NCI-H187 (cell line): ENCODE data around the gene PTGER3.

ENCODE experiments used
- DNase-seq, 2 experiments: peaks; one replicate each; lab custom pipeline; 2025; lab: John Stamatoyannopoulos, UW

PTGER3 gene

GRCh38 chr1:71047635-71048607 lies at the start of gene PTGER3:
Gene PTGER3, minus strand, starts transcription at chr1:71047816. Its CDS starts 239 bp downstream, at chr1:71047577.
- DNase-seq: peak; percentile 11 to 57

- DNase-seq: no peak
Measured at GRCh38 chr1:71094913-71095312, 47.3 kb upstream of the PTGER3 start.

GRCh38 chr1:71093938-71094337 lies 46.3 kb upstream of the PTGER3 start:
- DNase-seq: no peak

- DNase-seq: no peak
Measured at GRCh38 chr1:71089536-71090270, 42.1 kb upstream of the PTGER3 start.

- no peak for DNase-seq
Measured at GRCh38 chr1:71088645-71089287, 41.1 kb upstream of the PTGER3 start.

GRCh38 chr1:71087713-71088112 lies 40.1 kb upstream of the PTGER3 start:
- no peak for DNase-seq

GRCh38 chr1:71087060-71087459 lies 39.4 kb upstream of the PTGER3 start:
- DNase-seq: no peak

- DNase-seq: no peak
Measured at GRCh38 chr1:71086331-71086730, 38.7 kb upstream of the PTGER3 start.

- no peak for DNase-seq
Measured at GRCh38 chr1:71083271-71083670, 35.7 kb upstream of the PTGER3 start.

- DNase-seq: no peak
Measured at GRCh38 chr1:71081697-71082080, 34.1 kb upstream of the PTGER3 start.

GRCh38 chr1:71080739-71081696 lies 33.4 kb upstream of the PTGER3 start, which contains the start of gene ZRANB2:
Gene ZRANB2, minus strand, starts transcription at chr1:71081035. Its CDS starts 40 bp downstream, at chr1:71080995.
- DNase-seq: peak; percentile 90 to 91

- DNase-seq: no peak
Measured at GRCh38 chr1:71080230-71080738, 32.7 kb upstream of the PTGER3 start.

- no peak for DNase-seq
Measured at GRCh38 chr1:71074681-71075080, 27.1 kb upstream of the PTGER3 start.

- no peak for DNase-seq
Measured at GRCh38 chr1:71072273-71072672, 24.7 kb upstream of the PTGER3 start.

- DNase-seq: no peak
Measured at GRCh38 chr1:71071720-71072119, 24.1 kb upstream of the PTGER3 start.

- DNase-seq: no peak
Measured at GRCh38 chr1:71068325-71069240, 21.0 kb upstream of the PTGER3 start.

- no peak for DNase-seq
Measured at GRCh38 chr1:71054791-71055190, 7.2 kb upstream of the PTGER3 start.

GRCh38 chr1:71054281-71054731 lies 6.7 kb upstream of the PTGER3 start:
- no peak for DNase-seq

- DNase-seq: no peak
Measured at GRCh38 chr1:71053758-71054157, 6.1 kb upstream of the PTGER3 start.

GRCh38 chr1:71053146-71053545 lies 5.5 kb upstream of the PTGER3 start:
- no peak for DNase-seq
